Dedifferentiated amniotic fluid mesenchymal stem cell (primary cell): Measurements from ENCODE around the gene R3HDM2.

Experiments
- DNase-seq: peaks from one replicate; pipeline ENCODE4 v3.0.0-alpha.2; 2016; ENCODE audit errors: extremely low spot score

R3HDM2 gene

GRCh38 chr12:57467212-57467874 is 36.5 kb upstream of the R3HDM2 start:
- no peak for DNase-seq

DNA sequence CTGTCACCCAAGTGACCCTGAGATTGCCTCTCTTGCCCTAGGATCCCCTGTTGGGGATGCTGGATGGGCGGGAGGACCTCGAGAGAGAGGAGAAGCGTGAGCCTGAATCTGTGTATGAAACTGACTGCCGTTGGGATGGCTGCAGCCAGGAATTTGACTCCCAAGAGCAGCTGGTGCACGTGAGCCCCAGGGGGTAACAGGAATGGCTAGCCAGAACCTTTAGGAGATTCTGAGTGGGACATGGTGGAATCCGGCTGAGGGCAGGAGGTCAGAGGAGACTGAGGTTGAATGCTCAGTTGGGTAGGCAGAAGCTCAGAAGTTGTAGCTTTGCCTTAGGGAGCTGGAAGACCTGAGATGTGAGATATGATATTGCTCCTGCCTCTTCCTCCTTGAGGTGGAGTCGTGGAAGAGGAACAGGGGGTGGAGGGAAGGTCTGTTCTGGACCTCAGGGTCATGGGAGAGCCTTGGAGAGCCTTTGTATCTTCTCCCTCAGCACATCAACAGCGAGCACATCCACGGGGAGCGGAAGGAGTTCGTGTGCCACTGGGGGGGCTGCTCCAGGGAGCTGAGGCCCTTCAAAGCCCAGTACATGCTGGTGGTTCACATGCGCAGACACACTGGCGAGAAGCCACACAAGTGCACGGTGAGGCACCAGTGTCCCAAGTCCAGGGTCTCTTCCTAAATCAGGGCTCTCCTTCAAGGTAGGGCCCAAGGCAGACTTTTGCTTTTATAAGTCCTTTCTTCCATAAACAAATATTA is 35.1 kb upstream of the R3HDM2 start:
- DNase-seq: no peak

- DNase-seq: no peak
Observed at GRCh38 chr12:57465030-57465746, 34.3 kb upstream of the R3HDM2 start.

- DNase-seq: no peak
Observed at GRCh38 chr12:57464569-57464968, 33.7 kb upstream of the R3HDM2 start.

DNA sequence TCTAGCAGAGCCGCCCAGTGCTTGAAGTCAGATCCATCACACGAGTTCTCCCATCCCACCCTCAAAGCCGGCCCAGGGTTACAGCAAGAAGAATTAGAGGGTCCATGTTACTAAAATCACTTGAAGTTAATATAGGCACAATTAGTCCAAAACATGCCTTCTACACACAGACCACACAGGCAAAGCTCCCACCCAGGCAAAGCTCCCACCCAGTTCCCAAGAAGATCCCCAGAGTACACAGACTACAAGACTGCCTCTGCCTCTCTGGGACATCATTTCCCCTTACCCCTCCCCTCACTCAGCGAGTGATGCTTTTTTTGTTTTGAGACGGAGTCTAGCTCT is 32.0 kb upstream of the R3HDM2 start:
- DNase-seq: no peak

GRCh38 chr12:57462251-57462911 is 31.5 kb upstream of the R3HDM2 start:
- DNase-seq: peak; percentile 88

DNA sequence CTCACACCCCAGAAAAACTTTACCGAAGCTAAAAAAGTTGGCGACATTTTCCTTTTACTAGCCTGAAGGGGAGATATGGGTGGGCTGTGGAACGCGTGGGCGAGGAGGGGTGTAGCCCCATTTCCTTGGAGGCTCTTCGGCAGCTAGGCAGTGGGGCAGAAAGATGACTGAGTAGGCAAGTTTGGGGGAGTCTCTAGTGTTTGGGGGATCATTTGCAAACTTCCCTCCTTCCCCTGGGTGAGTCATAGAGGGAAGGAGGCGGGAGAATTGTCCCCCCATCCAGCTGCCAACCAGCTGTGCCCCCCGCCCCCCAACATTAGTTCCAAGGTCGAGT is 31.0 kb upstream of the R3HDM2 start:
- no peak for DNase-seq

GRCh38 chr12:57461276-57461916 is 30.6 kb upstream of the R3HDM2 start:
- no peak for DNase-seq

GRCh38 chr12:57460841-57461275 is 30.0 kb upstream of the R3HDM2 start:
- DNase-seq: no peak

- DNase-seq: no peak
Observed at GRCh38 chr12:57460468-57460784, 29.6 kb upstream of the R3HDM2 start.

GRCh38 chr12:57459750-57460467 is 29.1 kb upstream of the R3HDM2 start, which contains the start of gene GLI1:
Gene GLI1, plus strand, starts transcription at chr12:57459785. Its CDS starts 3,907 bp downstream, at chr12:57463692.
- peak; percentile 38 for DNase-seq

DNA sequence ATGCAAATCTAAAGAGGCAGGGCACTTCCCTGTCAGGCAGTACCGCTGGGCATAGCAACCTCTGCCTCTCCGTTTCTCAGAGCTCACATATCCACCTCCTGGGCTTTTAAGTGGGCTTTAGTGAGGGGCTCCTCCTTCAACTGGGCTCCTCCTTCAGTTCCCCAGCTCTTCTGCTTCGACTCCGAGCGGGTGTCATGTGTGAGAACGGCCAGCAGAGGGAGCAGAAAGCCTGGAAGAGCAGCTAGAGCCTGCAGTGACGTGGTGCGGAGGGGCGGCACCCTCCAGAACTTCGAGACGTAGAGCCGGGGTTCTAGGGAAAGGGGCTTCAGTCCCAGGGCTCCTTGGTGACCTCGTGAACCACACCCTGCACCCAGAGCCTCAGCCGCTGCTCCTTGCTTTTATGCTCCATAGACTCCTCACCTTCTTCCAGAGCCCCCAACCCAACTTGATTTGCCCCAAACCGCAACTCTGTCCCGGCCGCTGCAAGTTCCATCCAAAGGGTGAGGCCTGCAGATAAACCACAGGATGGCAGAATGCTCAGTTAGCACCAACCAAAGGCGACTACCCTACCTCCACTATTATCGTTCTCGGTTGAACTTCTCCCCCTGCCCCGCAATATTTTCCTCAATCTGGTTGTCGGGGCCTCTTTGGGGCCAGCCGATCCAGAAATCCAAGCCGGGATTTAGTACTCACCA is 28.4 kb upstream of the R3HDM2 start:
- DNase-seq: peak; percentile 97

GRCh38 chr12:57458665-57459054 is 27.8 kb upstream of the R3HDM2 start:
- no peak for DNase-seq

GRCh38 chr12:57456737-57457490 is 26.1 kb upstream of the R3HDM2 start:
- DNase-seq: no peak

GRCh38 chr12:57456145-57456700 is 25.4 kb upstream of the R3HDM2 start:
- no peak for DNase-seq

- DNase-seq: no peak
Observed at GRCh38 chr12:57455374-57456144, 24.7 kb upstream of the R3HDM2 start.

DNA sequence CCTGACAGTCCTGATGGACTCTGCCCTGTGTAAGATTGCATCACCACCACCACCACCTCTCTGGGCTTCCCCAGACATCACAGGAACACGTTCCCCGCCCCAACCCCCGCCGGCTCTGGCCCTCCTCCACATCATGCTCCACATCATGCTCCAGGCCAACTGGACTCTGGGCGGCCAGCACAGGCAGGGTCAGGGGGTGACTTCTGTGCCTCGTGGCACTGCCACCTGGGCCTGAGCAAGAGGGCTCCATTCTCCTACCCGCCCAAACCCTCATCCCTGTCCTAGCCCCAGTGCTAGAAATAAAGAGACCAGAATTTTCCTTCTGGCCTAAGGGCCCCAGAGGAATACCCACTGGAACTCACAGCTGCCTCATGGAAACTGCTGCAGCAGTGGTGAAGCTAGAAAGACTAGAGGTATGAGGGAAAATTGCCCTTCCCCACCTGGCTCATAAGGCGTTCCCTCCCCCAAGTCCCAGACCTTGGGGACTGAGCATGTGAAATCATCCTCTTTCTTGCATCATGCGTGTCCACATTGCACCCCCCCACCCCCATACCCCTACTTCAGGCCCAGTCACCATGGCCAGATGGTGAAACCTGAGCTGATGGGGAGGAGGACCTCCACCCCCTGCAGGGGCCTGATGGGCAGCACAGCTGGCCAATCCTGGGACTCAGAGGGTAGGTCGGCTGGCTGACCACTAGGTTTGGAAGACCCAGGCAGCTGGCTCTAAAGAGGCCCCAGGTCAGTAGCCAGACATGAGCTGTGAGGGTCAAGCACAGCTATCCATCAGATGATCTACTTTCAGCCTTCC is 23.9 kb upstream of the R3HDM2 start, which contains the start of gene INHBE:
Gene INHBE (plus strand): TSS at position 742 of the 808 bp plus-strand sequence. CDS start 230 bp downstream, outside the sequence.
- peak; percentile 29 for DNase-seq

DNA sequence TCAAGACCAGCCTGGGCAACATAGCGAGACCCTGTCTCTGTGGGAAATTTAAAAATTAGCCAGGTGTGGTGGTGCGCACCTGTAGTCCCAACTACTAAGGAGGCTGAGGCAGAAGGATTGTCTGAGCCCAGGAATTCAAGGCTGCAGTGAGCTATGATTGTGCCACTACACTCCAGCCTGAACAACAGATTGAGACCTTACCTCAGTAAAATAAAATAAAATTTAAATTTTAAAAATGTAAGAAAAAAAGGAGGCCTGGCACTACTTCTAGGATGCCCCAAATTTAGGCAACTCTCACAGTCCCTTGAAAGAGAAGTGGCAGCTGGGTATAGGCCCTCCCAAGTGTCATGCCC is 23.3 kb upstream of the R3HDM2 start:
- no peak for DNase-seq
